GM19395 (cell line): ENCODE results near the gene UBE3C.
A peak's percentile ranks its signal among the peaks of the same experiment; 100 is the strongest.

Source experiments
- ATAC-seq: cut with Tn5 transposase; IDR thresholded peaks from one replicate; pipeline ENCODE4 v1.9.1; 2021; ENCODE audit warnings: mild to moderate bottlenecking, moderate library complexity; ENCODE audit not compliant: unreplicated experiment

Gene UBE3C

DNA sequence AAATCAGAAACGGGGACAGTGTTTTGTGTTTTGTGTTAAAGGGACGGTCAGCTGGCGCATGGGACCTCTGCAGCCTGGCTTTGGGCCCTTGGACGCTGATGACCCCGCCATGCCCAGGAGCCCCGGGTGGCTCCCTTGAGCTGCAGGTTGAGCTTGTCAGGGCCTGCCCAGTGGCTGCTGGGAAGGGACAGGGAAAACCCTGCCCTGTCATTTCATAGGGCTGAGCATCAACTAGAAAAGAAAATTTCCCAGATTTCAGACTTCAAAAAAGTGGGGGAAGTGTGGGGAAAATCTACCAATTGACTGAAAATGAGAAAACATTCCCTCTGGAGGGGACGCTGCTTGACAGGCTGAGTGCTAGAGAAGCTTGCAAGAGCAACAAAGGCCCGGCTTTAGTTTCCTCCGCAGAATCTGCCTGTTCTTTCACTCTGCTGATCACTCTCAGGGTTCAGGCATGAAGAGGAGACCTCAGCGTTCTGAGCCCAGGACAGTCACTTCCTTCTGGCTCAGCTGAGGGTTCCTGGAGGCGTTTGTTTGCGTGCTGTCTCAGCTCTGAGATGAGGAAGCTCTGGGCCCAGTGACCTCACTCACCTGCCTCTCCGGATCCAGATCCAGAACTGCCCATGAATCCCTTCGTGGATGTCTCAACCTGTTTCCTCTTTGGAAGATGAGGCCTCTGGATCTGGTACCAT, 179.4 kb downstream of the UBE3C start:
- peak; percentile 84 for ATAC-seq
